ENCODE data around the gene SNX11. TPM values are rescaled to one million over a fixed set of nuclear protein-coding genes. Genes with fewer than 3 reads are reported as not detected.

SNX11 gene
- total and polyA plus RNA-seq, 2 of the 8 experiments (the other 6 are each of a cell fraction or from before 2014, with no cell fraction given): 21.1 to 21.4 TPM

DNA sequence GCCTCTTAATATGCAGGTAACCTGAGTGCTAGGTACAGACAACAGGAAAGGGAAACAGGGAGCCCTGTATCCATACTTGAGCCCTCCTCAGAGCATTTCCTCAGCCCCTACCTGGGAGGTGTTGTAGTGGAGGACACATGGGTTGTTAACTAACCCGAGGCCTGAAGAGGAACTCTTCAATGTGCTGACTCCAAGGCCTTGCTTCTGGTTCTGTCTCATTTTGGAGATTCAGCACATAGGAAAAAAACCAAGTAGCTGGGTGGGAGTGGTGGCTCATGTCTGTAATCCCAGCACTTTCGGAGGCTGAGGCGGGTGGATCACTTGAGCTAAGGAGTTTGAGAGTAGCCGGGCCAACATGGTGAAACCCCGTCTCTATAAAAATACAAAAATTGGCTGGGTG lies 24.8 kb downstream of the SNX11 start:
- Histone ChIP-seq H3K9me3 (ENCODE audit: insufficient read depth in 2 of 2, low read depth in 1 of 2, low read length in 1 of 2) (no peaks in the 10 kb centered on the region), H3K23ac (ENCODE audit: insufficient read length) (no peak overlapping the region), H3K18ac (ENCODE audit: extremely low read depth, low read length) (no peak overlapping the region), H4K91ac (replicated peaks; ENCODE audit: insufficient read length, low read length) (no peak overlapping the region), H2BK15ac (ENCODE audit: low read length) (no peak overlapping the region), H4K8ac (ENCODE audit: extremely low read depth, insufficient read depth, low read length) (no peak overlapping the region), H2BK20ac (ENCODE audit: low read length) (no peak overlapping the region), H3K9ac (replicated peaks in 1 of 4; ENCODE audit: extremely low read depth in 1 of 4, low read depth in 3 of 4, low read length in 3 of 4) (no peak overlapping the region), H3K4me2 (ENCODE audit: insufficient read depth in 1 of 2, low read depth in 2 of 2, low read length in 2 of 2) (no peak overlapping the region), H2AFZ (ENCODE audit: low read length) (no peak overlapping the region), H3K27me3 (replicated peaks in 1 of 4; ENCODE audit: control insufficient read depth in 3 of 4, extremely low read depth in 1 of 4, insufficient read depth in 3 of 4, low read length in 3 of 4) (no peaks in the 10 kb centered on the region), H3K79me1 (ENCODE audit: low read depth, low read length) (no peaks in the 10 kb centered on the region), H2BK120ac (replicated peaks; ENCODE audit: low read depth, low read length) (no peak overlapping the region), H3K27ac (ENCODE audit: low read depth, low read length) (no peak overlapping the region), H3K4me3 (ENCODE audit: extremely low read depth in 1 of 4, insufficient read depth in 2 of 4, low read depth in 3 of 4, low read length in 4 of 4) (no peak overlapping the region), H4K5ac (ENCODE audit: insufficient read length, low read depth, low read length) (no peak overlapping the region), H3K4ac (replicated peaks; ENCODE audit: insufficient read length, low read depth, low read length) (no peak overlapping the region), H2AK5ac (ENCODE audit: low read depth, low read length) (no peak overlapping the region), H2BK12ac (ENCODE audit: low read depth, low read length) (no peak overlapping the region), H4K20me1 (replicated peaks in 1 of 2; ENCODE audit: control insufficient read depth in 1 of 2, insufficient read depth in 2 of 2, low read length in 2 of 2) (no peaks in the 10 kb centered on the region), H3K79me2 (ENCODE audit: control insufficient read depth in 1 of 2, insufficient read depth in 2 of 2, low read length in 2 of 2) (no peaks in the 10 kb centered on the region), H2BK5ac (ENCODE audit: low read depth, low read length) (no peak overlapping the region), H3K14ac (ENCODE audit: insufficient read length) (no peak overlapping the region), H3K23me2 (ENCODE audit: low read depth, low read length) (no peaks in the 10 kb centered on the region), H3K4me1 (replicated peaks in 1 of 4; ENCODE audit: control insufficient read depth in 3 of 4, insufficient read depth in 4 of 4, low read length in 3 of 4) (no peaks in the 10 kb centered on the region), H3K56ac (replicated peaks; ENCODE audit: insufficient read length, low read depth, low read length) (no peak overlapping the region), H3K36me3 (ENCODE audit: control insufficient read depth in 2 of 4, insufficient read depth in 4 of 4, low read length in 3 of 4) (no peaks in the 10 kb centered on the region)
- no peak for DNase-seq (ENCODE audit: low read depth in 1 of 2, low spot score in 2 of 2)
- WGBS, 2 experiments (ENCODE audit: extremely low coverage in 1 of 2, insufficient coverage in 1 of 2, insufficient read length in 1 of 2, insufficient replicate concordance in 2 of 2, low coverage in 1 of 2, low lambda C conversion rate in 2 of 2, missing lambda C conversion rate in 1 of 2): 88% methylated on average over 5 of the region's 5 CpGs; no CpG with 5 or more reads in 1 of the 2 experiments
- CTCF ChIA-PET (ENCODE audit: partially characterized antibody): interaction anchor here (1.2 to 7.0 kb wide), 16 partner anchors 9 to 484 kb away, joined by 3 to 69 read pairs (median 6); partner anchors contain the start of gene CDK5RAP3
- FAIRE-seq: no peak
- POLR2A ChIA-PET (ENCODE audit: partially characterized antibody): interaction anchor here (1.0 to 1.1 kb wide), 2 partner anchors 64 to 77 kb away, joined by 3 to 6 read pairs; no protein-coding TSS in a partner anchor
- TF ChIP-seq CREB1 (IDR thresholded peaks at IDR 0.05) (no peak), SIN3A (conservative IDR thresholded peaks at IDR 0.05 in 1 of 2, IDR thresholded peaks at IDR 0.05 in 1 of 2; ENCODE audit: low read depth in 1 of 2, low read length in 2 of 2) (no peak), RBBP5 (IDR thresholded peaks at IDR 0.05; ENCODE audit: borderline replicate concordance, low read depth, low read length) (no peak), CHD1 (IDR thresholded peaks at IDR 0.05; ENCODE audit: low read depth, low read length) (no peak), SP4 (IDR thresholded peaks at IDR 0.05; ENCODE audit: low read length) (no peak), HDAC6 (IDR thresholded peaks at IDR 0.05; ENCODE audit: low read depth, low read length) (no peak), TAF1 (IDR thresholded peaks at IDR 0.05; ENCODE audit: low read depth, low read length) (no peak), EZH2 (IDR thresholded peaks at IDR 0.05; ENCODE audit: low read depth, low read length, severe bottlenecking) (no peak), HDAC2 (IDR thresholded peaks at IDR 0.05; ENCODE audit: borderline replicate concordance in 1 of 2, low read depth in 2 of 2, low read length in 2 of 2) (no peak)
- TF ChIP-seq, protein P1, sequence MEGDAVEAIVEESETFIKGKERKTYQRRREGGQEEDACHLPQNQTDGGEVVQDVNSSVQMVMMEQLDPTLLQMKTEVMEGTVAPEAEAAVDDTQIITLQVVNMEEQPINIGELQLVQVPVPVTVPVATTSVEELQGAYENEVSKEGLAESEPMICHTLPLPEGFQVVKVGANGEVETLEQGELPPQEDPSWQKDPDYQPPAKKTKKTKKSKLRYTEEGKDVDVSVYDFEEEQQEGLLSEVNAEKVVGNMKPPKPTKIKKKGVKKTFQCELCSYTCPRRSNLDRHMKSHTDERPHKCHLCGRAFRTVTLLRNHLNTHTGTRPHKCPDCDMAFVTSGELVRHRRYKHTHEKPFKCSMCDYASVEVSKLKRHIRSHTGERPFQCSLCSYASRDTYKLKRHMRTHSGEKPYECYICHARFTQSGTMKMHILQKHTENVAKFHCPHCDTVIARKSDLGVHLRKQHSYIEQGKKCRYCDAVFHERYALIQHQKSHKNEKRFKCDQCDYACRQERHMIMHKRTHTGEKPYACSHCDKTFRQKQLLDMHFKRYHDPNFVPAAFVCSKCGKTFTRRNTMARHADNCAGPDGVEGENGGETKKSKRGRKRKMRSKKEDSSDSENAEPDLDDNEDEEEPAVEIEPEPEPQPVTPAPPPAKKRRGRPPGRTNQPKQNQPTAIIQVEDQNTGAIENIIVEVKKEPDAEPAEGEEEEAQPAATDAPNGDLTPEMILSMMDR (IDR thresholded peaks at IDR 0.05; ENCODE audit: control extremely low read depth in 1 of 3, insufficient read depth in 1 of 3, low read depth in 1 of 3, low read length in 3 of 3): no peak
- TF ChIP-seq, protein P2, sequence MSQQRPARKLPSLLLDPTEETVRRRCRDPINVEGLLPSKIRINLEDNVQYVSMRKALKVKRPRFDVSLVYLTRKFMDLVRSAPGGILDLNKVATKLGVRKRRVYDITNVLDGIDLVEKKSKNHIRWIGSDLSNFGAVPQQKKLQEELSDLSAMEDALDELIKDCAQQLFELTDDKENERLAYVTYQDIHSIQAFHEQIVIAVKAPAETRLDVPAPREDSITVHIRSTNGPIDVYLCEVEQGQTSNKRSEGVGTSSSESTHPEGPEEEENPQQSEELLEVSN (IDR thresholded peaks at IDR 0.05): no peak
